HepG2 (cell line): ENCODE measurements around the gene OPRL1. TPM values are rescaled to one million over a fixed set of nuclear protein-coding genes. Genes with fewer than 3 reads are reported as not detected.

Experiments used
- CBX1 ChIP-seq: IDR thresholded peaks from one replicate; pipeline ENCODE4 v1.6.1; 2016; ENCODE audit warnings: antibody characterized with exemption, low read depth
- FLYWCH1 ChIP-seq: sonication (generic); formaldehyde crosslinking; IDR thresholded peaks from 2 replicates; pipeline ENCODE4 v1.8.1; 2023; ENCODE audit warnings: mild to moderate bottlenecking, missing genetic modification reagents
- JUND ChIP-seq: sonication (generic); formaldehyde crosslinking; IDR thresholded peaks from 2 replicates; pipeline ENCODE4 v1.8.0; 2022; ENCODE audit warnings: mild to moderate bottlenecking, missing genetic modification reagents
- KMT2B ChIP-seq: IDR thresholded peaks from 2 replicates; pipeline ENCODE4 v1.6.1; 2016; ENCODE audit warnings: missing genetic modification reagents, missing compliant biosample characterization
- NFE2L2 ChIP-seq: fragments of 150-350 bp; IDR thresholded peaks from 2 replicates; pipeline ENCODE4 v1.6.1; 2014; ENCODE audit warnings: low read length
- POLR2A ChIP-seq, 2 experiments: IDR thresholded peaks; 2 replicates each; pipeline ENCODE4 v1.6.1; 2011; ENCODE audit warnings: low read depth in 2 of 2, low read length in 2 of 2, mild to moderate bottlenecking in 1 of 2, moderate library complexity in 1 of 2; ENCODE audit not compliant: insufficient read depth in 1 of 2
- TBX3 ChIP-seq: fragments of 450-650 bp; IDR thresholded peaks from 2 replicates; pipeline ENCODE4 v1.6.1; 2017; ENCODE audit warnings: antibody characterized with exemption, mild to moderate bottlenecking, inconsistent platforms, borderline replicate concordance
- ZNF101 ChIP-seq: sonication (generic); formaldehyde crosslinking; IDR thresholded peaks from 2 replicates; pipeline ENCODE4 v1.4.0; 2020; ENCODE audit warnings: mild to moderate bottlenecking, low read depth, missing genetic modification reagents, borderline replicate concordance
- ZNF160 ChIP-seq: sonication (generic); formaldehyde crosslinking; IDR thresholded peaks from 2 replicates; pipeline ENCODE4 v1.8.0; 2022; ENCODE audit warnings: mild to moderate bottlenecking, inconsistent platforms, missing genetic modification reagents
- ZNF317 ChIP-seq: sonication (generic); formaldehyde crosslinking; IDR thresholded peaks from 2 replicates; pipeline ENCODE4 v1.5.0; 2020; ENCODE audit warnings: mild to moderate bottlenecking, missing genetic modification reagents
- ZNF567 ChIP-seq: sonication (generic); formaldehyde crosslinking; IDR thresholded peaks from 2 replicates; pipeline ENCODE4 v1.8.1; 2023; ENCODE audit warnings: mild to moderate bottlenecking, missing genetic modification reagents, borderline replicate concordance
- ZNF607 ChIP-seq: sonication (generic); formaldehyde crosslinking; IDR thresholded peaks from 2 replicates; pipeline ENCODE4 v1.5.1; 2020; ENCODE audit warnings: missing genetic modification reagents, mild to moderate bottlenecking, borderline replicate concordance
- ZNF678 ChIP-seq: sonication (generic); formaldehyde crosslinking; IDR thresholded peaks from 2 replicates; pipeline ENCODE4 v1.4.0; 2020; ENCODE audit warnings: mild to moderate bottlenecking, missing genetic modification reagents
- polyA plus RNA-seq, 8 experiments: library from polyadenylated mRNA; depleted of rRNA in 3 of 8; stranded (reverse) in 7 of 8; unstranded in 1 of 8; fragments of >200 nt; fragmentation: Illumina TruSeq in 4 of 8; extraction: Trizol in 4 of 8; gene quantifications; 2 replicates each; pipeline versions ENCODE4 v1.2.1 to v1.2.3, GENCODE V29; 2011 to 2016; ENCODE audit warnings: low read depth in 4 of 8, missing spikeins in 1 of 8, mixed read lengths in 1 of 8; ENCODE audit not compliant: insufficient read depth in 1 of 8
- total RNA-seq, 5 experiments: library from RNA; depleted of rRNA; stranded (reverse); fragments of >200 nt; fragmentation: Illumina TruSeq; extraction: Trizol; gene quantifications; 2 replicates each; pipeline ENCODE4 v1.2.3, GENCODE V29; 2016; ENCODE audit warnings: low read depth in 1 of 5
- TF ChIP-seq, protein P1 (sequence below): IDR thresholded peaks from 2 replicates; pipeline ENCODE4 v1.6.1; 2012; ENCODE audit warnings: low read depth, low read length, improper control_type of control experiment
- TF ChIP-seq, protein P2 (sequence below): sonication (generic); formaldehyde crosslinking; conservative IDR thresholded peaks from 2 replicates; pipeline ENCODE4 v1.5.0; 2020; ENCODE audit warnings: missing genetic modification reagents
- TF ChIP-seq, protein P3 (sequence below): IDR thresholded peaks from 2 replicates; pipeline ENCODE4 v1.6.1; 2016; ENCODE audit warnings: missing biosample characterization, missing genetic modification reagents, low read depth
- TF ChIP-seq, protein P4 (sequence below): sonication (generic); formaldehyde crosslinking; IDR thresholded peaks from 2 replicates; pipeline ENCODE4 v1.4.0; 2020; ENCODE audit warnings: missing genetic modification reagents
- TF ChIP-seq, protein P5 (sequence below): sonication (generic); formaldehyde crosslinking; IDR thresholded peaks from 2 replicates; pipeline ENCODE4 v1.8.0; 2023; ENCODE audit warnings: mild to moderate bottlenecking, missing genetic modification reagents
- TF ChIP-seq, protein P6 (sequence below): sonication (generic); formaldehyde crosslinking; IDR thresholded peaks from 2 replicates; pipeline ENCODE4 v1.4.0; 2020; ENCODE audit warnings: mild to moderate bottlenecking, missing genetic modification reagents

Gene OPRL1
- total and polyA plus RNA-seq, 2 of the 13 experiments (the other 11 are each of a cell fraction or from before 2014, with no cell fraction given) = 0.35 to 0.71 TPM

DNA sequence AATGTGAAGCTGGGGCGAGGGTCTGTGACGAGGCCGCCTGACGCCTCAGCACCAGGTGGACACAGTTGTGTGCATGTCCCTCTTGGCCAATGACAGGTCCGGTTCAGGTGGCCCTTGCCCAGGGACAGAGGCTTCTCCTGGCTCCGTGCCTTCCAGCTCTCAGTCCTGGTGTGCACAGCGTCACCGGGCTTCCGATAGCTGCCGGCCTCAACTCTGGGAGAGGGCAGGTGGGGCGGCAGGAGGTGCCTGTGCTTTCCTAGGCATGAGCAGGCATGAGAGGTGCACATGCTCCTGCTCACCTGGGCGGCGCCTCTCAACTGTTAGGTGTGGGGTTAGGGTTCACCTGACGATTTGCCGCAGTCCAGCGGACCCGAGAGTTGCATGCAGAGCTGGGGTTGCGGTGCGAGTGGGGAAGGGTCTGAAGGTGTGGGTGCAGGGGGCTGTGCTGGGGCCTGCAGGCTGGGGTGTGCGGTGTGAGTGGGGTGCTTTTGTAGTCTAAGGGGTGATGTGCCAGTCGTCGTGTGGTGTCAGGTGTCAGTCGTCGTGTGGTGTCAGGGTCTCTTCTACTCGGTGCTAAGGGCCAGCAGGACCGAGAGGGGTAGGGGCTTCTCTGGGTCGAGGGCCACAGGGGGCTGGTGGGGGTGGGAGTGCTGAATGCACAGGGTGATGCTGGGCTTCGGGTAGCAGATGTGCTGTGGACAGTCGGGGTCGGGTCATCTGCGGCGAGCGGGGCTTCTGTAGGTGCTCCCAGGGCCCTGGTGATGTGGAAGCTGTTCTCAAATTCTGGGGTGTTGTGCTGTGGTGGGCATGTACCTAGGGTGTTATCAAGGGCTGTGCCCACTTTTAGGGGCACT, 26.7 kb upstream of the OPRL1 start (continued):
- TF ChIP-seq, protein P1, sequence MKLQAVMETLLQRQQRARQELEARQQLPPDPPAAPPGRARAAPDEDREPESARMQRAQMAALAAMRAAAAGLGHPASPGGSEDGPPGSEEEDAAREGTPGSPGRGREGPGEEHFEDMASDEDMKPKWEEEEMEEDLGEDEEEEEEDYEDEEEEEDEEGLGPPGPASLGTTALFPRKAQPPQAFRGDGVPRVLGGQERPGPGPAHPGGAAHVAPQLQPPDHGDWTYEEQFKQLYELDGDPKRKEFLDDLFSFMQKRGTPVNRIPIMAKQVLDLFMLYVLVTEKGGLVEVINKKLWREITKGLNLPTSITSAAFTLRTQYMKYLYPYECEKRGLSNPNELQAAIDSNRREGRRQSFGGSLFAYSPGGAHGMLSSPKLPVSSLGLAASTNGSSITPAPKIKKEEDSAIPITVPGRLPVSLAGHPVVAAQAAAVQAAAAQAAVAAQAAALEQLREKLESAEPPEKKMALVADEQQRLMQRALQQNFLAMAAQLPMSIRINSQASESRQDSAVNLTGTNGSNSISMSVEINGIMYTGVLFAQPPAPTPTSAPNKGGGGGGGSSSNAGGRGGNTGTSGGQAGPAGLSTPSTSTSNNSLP = no peak
- TF ChIP-seq ZNF567 (no peak; the same call in 1 of the 2 replicates), ZNF607 (no peak), ZNF317 (CRISPR knock-in tag) (peak; percentile 40), ZNF160 (0 out of 2 replicates have a peak, but pooled peaks have one; percentile 39), FLYWCH1 (CRISPR knock-in tag) (no peak), CBX1 (no peak), ZNF678 (CRISPR knock-in tag) (peak; percentile 71; the same call in 1 of the 2 replicates), TBX3 (peak; percentile 39; the same call in 1 of the 2 replicates), ZNF101 (CRISPR knock-in tag) (0 out of 2 replicates have a peak, but pooled peaks have one; percentile 86), NFE2L2 (no peak), KMT2B (CRISPR knock-in tag) (peak; percentile 52; the same call in 1 of the 2 replicates), POLR2A (IDR thresholded peaks at IDR 0.05; ENCODE audit: insufficient read depth in 1 of 2, low read depth in 2 of 2, low read length in 2 of 2) (no peak; a peak in 1 of 4 replicates), JUND (CRISPR knock-in tag) (no peak)
- TF ChIP-seq, protein P2, sequence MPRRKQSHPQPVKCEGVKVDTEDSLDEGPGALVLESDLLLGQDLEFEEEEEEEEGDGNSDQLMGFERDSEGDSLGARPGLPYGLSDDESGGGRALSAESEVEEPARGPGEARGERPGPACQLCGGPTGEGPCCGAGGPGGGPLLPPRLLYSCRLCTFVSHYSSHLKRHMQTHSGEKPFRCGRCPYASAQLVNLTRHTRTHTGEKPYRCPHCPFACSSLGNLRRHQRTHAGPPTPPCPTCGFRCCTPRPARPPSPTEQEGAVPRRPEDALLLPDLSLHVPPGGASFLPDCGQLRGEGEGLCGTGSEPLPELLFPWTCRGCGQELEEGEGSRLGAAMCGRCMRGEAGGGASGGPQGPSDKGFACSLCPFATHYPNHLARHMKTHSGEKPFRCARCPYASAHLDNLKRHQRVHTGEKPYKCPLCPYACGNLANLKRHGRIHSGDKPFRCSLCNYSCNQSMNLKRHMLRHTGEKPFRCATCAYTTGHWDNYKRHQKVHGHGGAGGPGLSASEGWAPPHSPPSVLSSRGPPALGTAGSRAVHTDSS (CRISPR knock-in tag) = no peak
- TF ChIP-seq, protein P3, sequence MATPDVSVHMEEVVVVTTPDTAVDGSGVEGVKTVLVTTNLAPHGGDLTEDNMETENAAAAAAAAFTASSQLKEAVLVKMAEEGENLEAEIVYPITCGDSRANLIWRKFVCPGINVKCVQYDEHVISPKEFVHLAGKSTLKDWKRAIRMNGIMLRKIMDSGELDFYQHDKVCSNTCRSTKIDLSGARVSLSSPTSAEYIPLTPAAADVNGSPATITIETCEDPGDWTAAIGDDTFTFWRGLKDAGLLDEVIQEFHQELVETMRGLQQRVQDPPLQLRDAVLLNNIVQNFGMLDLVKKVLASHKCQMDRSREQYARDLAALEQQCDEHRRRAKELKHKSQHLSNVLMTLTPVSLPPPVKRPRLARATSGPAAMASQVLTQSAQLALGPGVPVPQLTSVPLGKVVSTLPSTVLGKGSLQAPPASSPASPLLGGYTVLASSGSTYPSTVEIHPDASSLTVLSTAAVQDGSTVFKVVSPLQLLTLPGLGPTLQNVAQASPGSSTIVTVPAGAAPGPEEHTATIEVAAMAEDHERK (CRISPR knock-in tag) = no peak
- TF ChIP-seq, protein P4, sequence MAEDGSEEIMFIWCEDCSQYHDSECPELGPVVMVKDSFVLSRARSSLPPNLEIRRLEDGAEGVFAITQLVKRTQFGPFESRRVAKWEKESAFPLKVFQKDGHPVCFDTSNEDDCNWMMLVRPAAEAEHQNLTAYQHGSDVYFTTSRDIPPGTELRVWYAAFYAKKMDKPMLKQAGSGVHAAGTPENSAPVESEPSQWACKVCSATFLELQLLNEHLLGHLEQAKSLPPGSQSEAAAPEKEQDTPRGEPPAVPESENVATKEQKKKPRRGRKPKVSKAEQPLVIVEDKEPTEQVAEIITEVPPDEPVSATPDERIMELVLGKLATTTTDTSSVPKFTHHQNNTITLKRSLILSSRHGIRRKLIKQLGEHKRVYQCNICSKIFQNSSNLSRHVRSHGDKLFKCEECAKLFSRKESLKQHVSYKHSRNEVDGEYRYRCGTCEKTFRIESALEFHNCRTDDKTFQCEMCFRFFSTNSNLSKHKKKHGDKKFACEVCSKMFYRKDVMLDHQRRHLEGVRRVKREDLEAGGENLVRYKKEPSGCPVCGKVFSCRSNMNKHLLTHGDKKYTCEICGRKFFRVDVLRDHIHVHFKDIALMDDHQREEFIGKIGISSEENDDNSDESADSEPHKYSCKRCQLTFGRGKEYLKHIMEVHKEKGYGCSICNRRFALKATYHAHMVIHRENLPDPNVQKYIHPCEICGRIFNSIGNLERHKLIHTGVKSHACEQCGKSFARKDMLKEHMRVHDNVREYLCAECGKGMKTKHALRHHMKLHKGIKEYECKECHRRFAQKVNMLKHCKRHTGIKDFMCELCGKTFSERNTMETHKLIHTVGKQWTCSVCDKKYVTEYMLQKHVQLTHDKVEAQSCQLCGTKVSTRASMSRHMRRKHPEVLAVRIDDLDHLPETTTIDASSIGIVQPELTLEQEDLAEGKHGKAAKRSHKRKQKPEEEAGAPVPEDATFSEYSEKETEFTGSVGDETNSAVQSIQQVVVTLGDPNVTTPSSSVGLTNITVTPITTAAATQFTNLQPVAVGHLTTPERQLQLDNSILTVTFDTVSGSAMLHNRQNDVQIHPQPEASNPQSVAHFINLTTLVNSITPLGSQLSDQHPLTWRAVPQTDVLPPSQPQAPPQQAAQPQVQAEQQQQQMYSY = peak; percentile 88
- TF ChIP-seq, protein P5, sequence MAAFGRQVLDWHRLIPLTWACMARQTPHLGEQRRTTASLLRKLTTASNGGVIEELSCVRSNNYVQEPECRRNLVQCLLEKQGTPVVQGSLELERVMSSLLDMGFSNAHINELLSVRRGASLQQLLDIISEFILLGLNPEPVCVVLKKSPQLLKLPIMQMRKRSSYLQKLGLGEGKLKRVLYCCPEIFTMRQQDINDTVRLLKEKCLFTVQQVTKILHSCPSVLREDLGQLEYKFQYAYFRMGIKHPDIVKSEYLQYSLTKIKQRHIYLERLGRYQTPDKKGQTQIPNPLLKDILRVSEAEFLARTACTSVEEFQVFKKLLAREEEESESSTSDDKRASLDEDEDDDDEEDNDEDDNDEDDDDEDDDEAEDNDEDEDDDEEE (CRISPR knock-in tag) = peak; percentile 90
- TF ChIP-seq, protein P6, sequence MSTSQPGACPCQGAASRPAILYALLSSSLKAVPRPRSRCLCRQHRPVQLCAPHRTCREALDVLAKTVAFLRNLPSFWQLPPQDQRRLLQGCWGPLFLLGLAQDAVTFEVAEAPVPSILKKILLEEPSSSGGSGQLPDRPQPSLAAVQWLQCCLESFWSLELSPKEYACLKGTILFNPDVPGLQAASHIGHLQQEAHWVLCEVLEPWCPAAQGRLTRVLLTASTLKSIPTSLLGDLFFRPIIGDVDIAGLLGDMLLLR (CRISPR knock-in tag) = no peak
